Natural killer cell (primary cell): Measurements from ENCODE around the gene P2RX5. TPM values are rescaled to one million over a fixed set of nuclear protein-coding genes. Genes with fewer than 3 reads are reported as not detected.
A peak's percentile ranks its signal among the peaks of the same experiment; 100 is the strongest.

ENCODE experiments used
- ATAC-seq, 3 donors: fragments of 150-1000 bp in 2 of 3; fragments of 200-7000 bp in 1 of 3; cut with Tn5 transposase; 1 replicate in 1 of 3; 2 replicates in 2 of 3; pipeline ENCODE4 v1.10.0; 2021; ENCODE audit warnings: mild to moderate bottlenecking in 2 of 3, moderate library complexity in 2 of 3
- DNase-seq, 2 donors: peaks; one replicate each; pipeline versions ENCODE4 v3.0.0 to v3.0.0-alpha.2; 2013 to 2021; ENCODE audit warnings: mixed read lengths in 1 of 2
- H3K27ac ChIP-seq: one replicate; pipeline ENCODE4 v1.5.1; 2013; ENCODE audit warnings: mild to moderate bottlenecking, low read length
- H3K27me3 ChIP-seq: one replicate; pipeline ENCODE4 v1.6.1; 2013; ENCODE audit warnings: low read length; ENCODE audit not compliant: control insufficient read depth, insufficient read depth
- H3K36me3 ChIP-seq: one replicate; pipeline ENCODE4 v1.6.1; 2013; ENCODE audit warnings: low read length; ENCODE audit not compliant: control insufficient read depth, insufficient read depth
- H3K4me1 ChIP-seq: one replicate; pipeline ENCODE4 v1.6.1; 2013; ENCODE audit warnings: low read length; ENCODE audit not compliant: control insufficient read depth, insufficient read depth
- H3K4me3 ChIP-seq: one replicate; pipeline ENCODE4 v1.5.1; 2013; ENCODE audit warnings: low read length
- H3K9me3 ChIP-seq: one replicate; pipeline ENCODE4 v1.6.1; 2013; ENCODE audit warnings: low read length; ENCODE audit not compliant: control insufficient read depth, insufficient read depth
- H3K27ac Mint-ChIP-seq, 2 donors: one replicate each; pipeline ENCODE4 v1.8.0; 2022; ENCODE audit warnings: mild to moderate bottlenecking in 2 of 2, mixed read lengths in 2 of 2, moderate library complexity in 1 of 2
- H3K27me3 Mint-ChIP-seq, 2 donors: one replicate each; pipeline ENCODE4 v1.8.0; 2022; ENCODE audit warnings: low read depth in 2 of 2, mixed read lengths in 2 of 2
- H3K36me3 Mint-ChIP-seq: one replicate; pipeline ENCODE4 v1.8.0; 2022; ENCODE audit warnings: mixed read lengths
- H3K4me1 Mint-ChIP-seq, 2 donors: one replicate each; pipeline ENCODE4 v1.8.0; 2022; ENCODE audit warnings: mixed read lengths in 2 of 2
- H3K4me3 Mint-ChIP-seq: one replicate; pipeline ENCODE4 v1.8.0; 2022; ENCODE audit warnings: mild to moderate bottlenecking, moderate library complexity, mixed read lengths
- H3K9me3 Mint-ChIP-seq, 2 donors: one replicate each; pipeline ENCODE4 v1.8.0; 2022; ENCODE audit warnings: mixed read lengths in 2 of 2
- CTCF ChIP-seq: fragments of 200-600 bp; IDR thresholded peaks from one replicate; pipeline ENCODE4 v1.8.0; 2022; ENCODE audit warnings: antibody characterized with exemption
- WGBS: methylation state at CpG from one replicate; pipeline ENCODE4 v1.1.7; 2013; ENCODE audit warnings: missing lambda C conversion rate; ENCODE audit not compliant: insufficient coverage; 5-methylcytosine and 5-hydroxymethylcytosine counted together
- intact Hi-C: fragments of 100-400 bp; cut with micrococcal nuclease; formaldehyde crosslinking; loops from one replicate; pipeline ENCODE4 v1.14.2; 2022
- total RNA-seq, 4 donors: library from RNA; stranded (reverse); fragments of 120-200 nt in 1 of 4; gene quantifications; one replicate each; pipeline versions ENCODE4 v1.2.3 to v1.2.4, GENCODE V29; 2013 to 2022

Gene P2RX5
- total RNA-seq, 3 donors from 2014 or later (not counting 1 experiment from before 2014, with no cell fraction given) = 7.8 to 15.4 (median 9.2) TPM

GRCh38 chr17:3688027-3688553, 7.9 kb downstream of the P2RX5 start:
- intact Hi-C loops = no loop called here

GRCh38 chr17:3685174-3685573, 10.8 kb downstream of the P2RX5 start:
- H3K36me3 ChIP-seq = no peaks in the 10 kb centered on the region
- intact Hi-C loops = no loop called here
- H3K27ac ChIP-seq = no peak overlapping the region
- peaks cover 0 to 6% of the 10 kb centered on the region in 2 donors for H3K4me1 Mint-ChIP-seq
- ATAC-seq = no peak
- peaks cover 33% of the 10 kb centered on the region for H3K4me1 ChIP-seq
- no peak overlapping the region for H3K4me3 Mint-ChIP-seq
- no peaks in the 10 kb centered on the region for H3K9me3 ChIP-seq
- H3K4me3 ChIP-seq = no peak overlapping the region
- TF ChIP-seq CTCF = no peak
- H3K27ac Mint-ChIP-seq = no peak overlapping the region
- no peaks in the 10 kb centered on the region for H3K27me3 Mint-ChIP-seq
- 80% methylated on average over 10 of the region's 13 CpGs for WGBS
- no peaks in the 10 kb centered on the region for H3K36me3 Mint-ChIP-seq
- no peaks in the 10 kb centered on the region for H3K27me3 ChIP-seq
- no peaks in the 10 kb centered on the region for H3K9me3 Mint-ChIP-seq
- no peak for DNase-seq

More at GRCh38 chr17:3688027-3688553, 7.9 kb downstream of the P2RX5 start:
- H3K9me3 Mint-ChIP-seq = no peaks in the 10 kb centered on the region
- Histone ChIP-seq H3K4me3 (no peak overlapping the region), H3K36me3 (peaks cover 2% of the 10 kb centered on the region), H3K4me1 (peaks cover 46% of the 10 kb centered on the region), H3K27me3 (peaks cover 3% of the 10 kb centered on the region), H3K27ac (no peak overlapping the region), H3K9me3 (no peaks in the 10 kb centered on the region)
- no peaks in the 10 kb centered on the region for H3K36me3 Mint-ChIP-seq
- DNase-seq (no peak), ATAC-seq (no peak)
- 85% methylated on average over 19 of the region's 19 CpGs for WGBS
- peaks cover 0 to 7% of the 10 kb centered on the region in 2 donors for H3K4me1 Mint-ChIP-seq
- H3K4me3 Mint-ChIP-seq = no peak overlapping the region
- H3K27me3 Mint-ChIP-seq = peaks cover 0 to 8% of the 10 kb centered on the region in 2 donors
- no peak for TF ChIP-seq CTCF
- no peak overlapping the region for H3K27ac Mint-ChIP-seq

GRCh38 chr17:3683054-3683511, 12.9 kb downstream of the P2RX5 start:
- Histone ChIP-seq H3K27ac (no peak overlapping the region), H3K4me3 (no peak overlapping the region), H3K9me3 (no peaks in the 10 kb centered on the region), H3K27me3 (no peaks in the 10 kb centered on the region), H3K4me1 (peaks cover 20% of the 10 kb centered on the region), H3K36me3 (no peaks in the 10 kb centered on the region)
- Mint-ChIP-seq H3K4me3 (no peak overlapping the region), H3K27me3 (no peaks in the 10 kb centered on the region), H3K4me1 (peaks cover 0 to 6% of the 10 kb centered on the region in 2 donors), H3K9me3 (no peaks in the 10 kb centered on the region), H3K27ac (peak overlapping the region in 1 of 2 donors; percentile 42), H3K36me3 (no peaks in the 10 kb centered on the region)
- 8% methylated on average over 6 of the region's 10 CpGs for WGBS
- intact Hi-C loops = loop anchor here (2.0 kb wide), 2 partner anchors 54 to 144 kb away; no protein-coding TSS in a partner anchor
- ATAC-seq (peak; percentile 92 to 99 (median 94)), DNase-seq (peak; percentile 46 to 82)
- peak; percentile 96 for TF ChIP-seq CTCF

GRCh38 chr17:3682033-3682432, 13.9 kb downstream of the P2RX5 start:
- Histone ChIP-seq H3K4me3 (no peak overlapping the region), H3K9me3 (no peaks in the 10 kb centered on the region), H3K36me3 (no peaks in the 10 kb centered on the region), H3K27ac (no peak overlapping the region), H3K4me1 (peaks cover 20% of the 10 kb centered on the region), H3K27me3 (no peaks in the 10 kb centered on the region)
- 98% methylated on average over 12 of the region's 12 CpGs for WGBS
- DNase-seq (no peak), ATAC-seq (no peak)
- Mint-ChIP-seq H3K27ac (no peak overlapping the region), H3K36me3 (no peaks in the 10 kb centered on the region), H3K9me3 (no peaks in the 10 kb centered on the region), H3K4me3 (no peak overlapping the region), H3K27me3 (no peaks in the 10 kb centered on the region), H3K4me1 (peaks cover 0 to 6% of the 10 kb centered on the region in 2 donors)
- no peak for TF ChIP-seq CTCF
- intact Hi-C loops = loop anchor here (2.0 kb wide), 2 partner anchors 55 to 145 kb away; no protein-coding TSS in a partner anchor
